Hematopoietic multipotent progenitor cell treated with erythropoietin and hydrocortisone succinate and interleukin-3 and kit ligand, for 17 days (in vitro differentiated cells): Measurements from ENCODE around the gene CYB561D1.

Source experiments
- DNase-seq: peaks from one replicate; pipeline ENCODE4 v3.0.0-alpha.2; 2015; ENCODE audit warnings: low spot score

CYB561D1 gene

DNA sequence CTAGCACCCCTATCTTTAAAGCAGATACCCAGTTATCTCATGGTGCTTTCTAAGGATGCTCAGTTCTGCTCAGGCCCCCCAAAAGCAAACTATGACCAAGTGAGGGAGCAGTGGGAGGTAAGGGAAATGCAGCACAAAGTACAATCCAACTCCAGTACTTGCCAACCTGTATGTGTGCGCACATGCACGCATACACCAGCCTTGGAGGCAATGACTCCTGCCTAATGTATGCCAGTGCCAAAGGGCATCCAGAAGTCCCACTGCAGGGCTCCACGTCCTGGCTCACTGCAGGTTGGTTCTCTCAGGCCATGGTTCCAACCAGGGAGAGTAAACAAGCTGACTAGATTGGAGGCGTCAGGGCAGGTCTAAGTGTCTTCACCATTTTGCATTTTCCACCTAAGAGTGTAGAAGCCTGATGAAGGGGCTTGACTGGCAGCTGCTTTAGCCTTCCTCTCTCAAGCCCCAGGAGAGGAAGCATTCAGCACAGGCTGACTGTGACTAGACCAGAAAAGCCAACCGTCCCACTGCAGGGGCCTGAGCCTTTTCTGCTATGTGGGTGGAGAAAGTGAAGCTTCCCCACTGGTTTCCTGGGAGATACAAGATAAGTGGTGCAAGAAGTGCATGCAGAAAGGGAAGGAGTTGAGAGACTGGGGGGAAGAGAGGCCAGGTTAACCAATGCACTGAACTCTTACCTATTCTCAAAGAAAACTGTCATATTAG is 7.9 kb downstream of the CYB561D1 start:
- no peak for DNase-seq

DNA sequence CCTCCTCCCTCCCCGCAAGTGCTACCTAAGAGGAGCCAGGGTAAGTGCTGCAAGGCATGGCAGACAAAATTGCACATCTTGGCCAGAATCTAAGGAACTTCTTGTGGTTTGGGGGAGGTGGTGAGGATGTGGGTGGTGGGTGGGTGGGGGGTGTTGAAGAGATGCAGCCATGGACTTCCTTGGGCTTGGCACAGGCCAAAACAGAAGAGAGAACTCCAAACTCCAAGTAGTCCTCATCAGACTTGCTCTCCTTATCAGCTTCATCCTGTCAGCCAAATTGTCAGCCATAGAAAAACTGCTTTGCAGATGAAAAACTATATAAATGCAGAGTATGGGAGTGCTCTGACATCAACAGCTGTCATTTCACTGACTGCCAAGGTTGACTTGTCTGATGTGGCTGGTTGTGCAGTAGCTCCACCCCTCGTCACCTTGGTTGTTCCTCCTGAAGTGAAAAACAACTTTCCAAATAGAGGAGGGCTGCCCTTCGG is 8.5 kb downstream of the CYB561D1 start:
- no peak for DNase-seq

- no peak for DNase-seq
Measured at GRCh38 chr1:109503935-109504334, 10.0 kb downstream of the CYB561D1 start.

- no peak for DNase-seq
Measured at GRCh38 chr1:109504974-109505373, 11.1 kb downstream of the CYB561D1 start.

DNA sequence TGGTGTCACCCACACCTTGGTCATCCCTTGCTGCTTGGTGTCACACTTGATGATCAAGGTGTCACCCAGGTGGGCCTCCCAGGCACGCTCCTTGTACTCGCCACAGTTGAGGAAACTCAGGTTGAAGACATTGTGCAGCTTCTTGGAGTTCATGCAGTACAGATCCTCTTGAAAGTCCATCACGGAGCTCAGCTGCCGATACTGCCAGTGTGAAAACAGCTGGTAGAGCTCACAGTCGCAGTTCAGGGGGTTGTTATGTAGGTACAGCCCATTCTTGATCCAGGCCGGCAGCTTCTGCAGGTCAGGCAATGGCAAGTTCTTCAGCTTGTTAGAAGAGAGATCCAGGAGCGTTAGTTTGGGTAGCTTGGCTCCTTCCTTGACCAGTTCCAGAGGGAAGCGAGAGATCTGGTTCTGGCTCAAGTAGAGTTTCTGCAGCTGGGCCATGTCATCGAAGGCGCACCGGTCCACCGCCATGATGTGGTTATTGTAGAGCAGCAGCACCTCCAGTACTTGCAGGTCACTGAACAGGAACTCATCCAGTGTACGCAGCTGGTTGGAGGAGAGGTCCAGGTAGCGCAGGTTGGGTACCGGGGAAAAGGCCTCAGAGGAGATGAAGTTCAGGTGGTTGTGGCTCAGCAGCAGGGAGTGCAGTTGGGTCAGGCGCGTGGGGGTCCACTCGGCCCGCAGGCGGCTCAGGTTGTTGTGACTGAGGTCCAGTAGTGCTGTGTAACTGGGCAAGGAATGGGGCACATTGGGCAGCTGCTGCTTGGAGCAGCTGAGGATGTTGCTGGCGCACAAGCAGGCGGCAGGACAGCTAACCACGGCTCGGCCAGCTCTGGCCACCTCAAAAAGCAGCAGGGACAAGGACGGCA is 14.3 kb downstream of the CYB561D1 start:
- no peak for DNase-seq

DNA sequence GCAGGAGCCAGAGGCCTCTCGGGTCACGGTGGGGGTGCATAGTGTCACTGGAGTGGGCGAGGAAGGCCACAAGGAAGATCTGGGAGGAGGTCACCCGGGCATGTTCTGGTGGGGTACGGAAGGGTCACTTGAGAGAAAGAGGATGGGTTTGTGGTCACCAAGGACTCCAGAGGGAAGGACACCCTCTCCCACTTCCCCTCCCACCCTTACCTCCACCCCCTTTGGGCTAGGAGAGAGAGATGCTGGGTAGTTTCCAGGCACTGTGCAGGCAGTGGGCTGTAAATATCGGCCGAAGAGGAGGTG is 14.9 kb downstream of the CYB561D1 start:
- DNase-seq, result no peak

DNA sequence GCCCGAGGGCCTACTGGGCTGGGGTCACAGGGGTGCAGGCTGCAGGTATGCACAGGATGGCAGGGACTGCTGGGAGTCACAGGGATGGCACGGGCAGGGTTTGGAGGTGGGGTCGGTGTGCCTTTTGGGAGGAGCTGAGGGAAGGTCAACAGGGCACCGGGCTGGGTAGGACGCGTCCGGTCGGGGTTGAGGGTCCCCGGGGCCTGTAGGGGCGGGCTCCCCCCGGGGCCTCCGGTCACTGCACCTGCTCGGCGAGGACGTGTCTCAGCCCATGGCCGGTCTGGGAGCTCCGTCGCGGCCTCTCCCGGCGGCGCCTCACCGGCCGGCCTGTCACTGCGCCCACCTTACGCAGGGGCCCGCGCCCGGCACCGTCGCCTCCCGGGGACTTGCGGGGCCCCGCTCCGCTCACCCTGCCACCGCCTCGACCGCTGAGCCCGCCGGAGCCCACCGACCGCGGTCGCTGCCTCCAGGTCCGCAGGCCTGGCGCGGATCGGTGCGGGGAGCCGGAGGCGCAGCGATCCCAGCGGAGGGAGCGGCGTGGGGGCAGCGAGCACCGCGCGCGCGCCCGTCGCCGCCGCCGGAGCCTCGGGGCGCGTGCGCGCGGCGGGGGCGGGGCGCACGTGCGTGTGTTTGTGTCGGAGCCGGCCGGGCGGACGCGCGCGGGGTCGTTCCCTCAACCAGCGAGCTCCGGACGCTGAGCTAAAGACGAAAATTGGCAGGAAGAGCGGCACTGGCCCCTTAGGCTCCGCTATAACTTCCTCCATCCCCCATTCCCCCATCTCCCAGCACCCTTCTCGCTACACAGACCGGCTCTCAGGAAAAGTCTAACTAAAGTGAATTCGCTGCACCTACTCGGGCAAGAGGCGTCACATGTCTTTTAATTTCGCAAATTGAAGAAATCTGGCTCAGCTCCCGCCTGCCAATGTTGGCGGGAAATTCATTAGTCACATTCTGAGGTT is 15.6 kb downstream of the CYB561D1 start, which contains the start of gene AMIGO1:
Gene AMIGO1, minus strand, starts transcription at position 552 of the 959 bp plus-strand sequence. CDS start 815 bp downstream, outside the sequence.
- no peak for DNase-seq

DNA sequence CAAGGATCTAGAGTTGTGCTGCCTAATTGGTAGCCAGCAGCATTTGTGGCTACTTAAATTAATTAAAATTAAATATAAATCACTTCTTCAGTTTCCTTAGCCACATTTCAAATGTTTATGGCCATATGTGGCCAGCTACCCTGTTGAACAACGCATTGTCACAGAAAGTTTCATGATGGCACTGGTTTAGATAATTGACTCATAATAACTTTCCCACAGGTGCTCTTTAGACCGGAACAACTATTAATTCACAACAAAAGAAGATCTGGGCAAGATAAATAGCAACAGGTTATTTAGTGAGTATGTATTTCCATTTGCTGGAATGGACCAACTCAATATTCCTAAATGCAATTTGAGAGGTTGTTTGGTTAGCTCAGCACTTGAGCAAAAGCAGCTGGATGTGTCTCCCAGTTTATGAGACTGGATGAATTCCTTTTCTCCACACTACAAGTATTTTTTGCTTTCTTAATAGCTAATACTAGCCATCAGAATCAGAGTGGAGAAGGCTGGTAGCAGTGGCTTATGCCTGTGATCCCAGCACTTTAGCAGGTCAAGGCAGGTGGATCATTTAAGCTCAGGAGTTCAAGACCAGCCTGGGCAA is 19.3 kb downstream of the CYB561D1 start:
- DNase-seq, result no peak

DNA sequence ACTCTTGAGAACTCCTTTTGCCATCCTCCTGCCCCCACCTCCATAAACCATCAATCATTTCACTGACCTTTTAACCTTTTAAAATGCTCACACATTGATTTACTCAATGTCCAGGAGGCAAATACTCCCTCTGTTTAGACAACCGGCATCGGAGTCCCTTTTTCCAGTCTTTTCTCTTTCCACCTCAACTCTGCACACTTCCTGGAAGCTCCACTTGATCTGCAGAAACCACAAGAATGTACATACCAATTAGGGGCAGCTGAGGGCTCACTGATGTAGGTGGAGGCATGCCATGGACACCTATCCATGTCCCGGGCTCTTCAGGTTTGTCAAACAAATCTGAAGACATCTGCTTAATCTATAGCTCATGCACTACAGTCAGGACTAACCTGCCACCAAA is 21.0 kb downstream of the CYB561D1 start:
- DNase-seq, result no peak

DNA sequence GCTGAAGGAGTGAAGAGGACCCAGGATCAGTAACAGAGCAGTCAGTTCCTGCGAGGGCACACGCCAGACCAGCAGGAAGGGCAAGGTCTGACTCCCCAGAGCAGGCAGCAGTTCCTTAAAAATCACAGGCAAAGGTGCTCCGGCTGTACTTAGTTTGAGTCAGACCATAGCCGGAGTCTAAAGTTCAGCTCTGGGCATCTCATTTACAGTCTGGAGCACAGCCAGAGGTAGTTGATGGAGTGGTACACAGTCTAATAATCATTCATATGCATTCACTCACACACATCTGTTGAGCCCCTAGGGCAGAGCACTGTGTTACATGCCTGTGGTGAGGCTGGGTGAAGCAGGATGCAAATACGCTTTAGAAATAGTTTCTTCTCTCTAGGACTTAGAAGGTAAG is 23.0 kb downstream of the CYB561D1 start:
- DNase-seq, result no peak

DNA sequence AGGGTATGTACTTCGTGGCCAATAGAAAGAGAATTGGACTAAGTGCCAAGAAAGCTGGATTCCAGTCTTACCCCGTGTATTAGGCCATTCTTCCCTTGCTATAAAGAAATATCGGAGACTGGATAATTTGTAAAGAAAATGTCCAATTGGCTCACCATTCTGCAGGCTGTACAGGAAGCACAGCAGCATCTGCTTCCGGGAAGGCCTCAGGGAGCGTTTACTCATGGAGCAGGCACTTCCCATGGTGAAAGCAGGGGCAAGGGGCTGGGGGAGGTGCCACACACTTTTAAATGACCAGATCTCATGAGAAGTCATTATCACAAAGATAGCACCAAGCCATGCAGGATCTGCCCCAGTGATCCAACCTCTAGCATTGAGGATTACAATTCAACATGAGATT is 23.4 kb downstream of the CYB561D1 start:
- no peak for DNase-seq

DNA sequence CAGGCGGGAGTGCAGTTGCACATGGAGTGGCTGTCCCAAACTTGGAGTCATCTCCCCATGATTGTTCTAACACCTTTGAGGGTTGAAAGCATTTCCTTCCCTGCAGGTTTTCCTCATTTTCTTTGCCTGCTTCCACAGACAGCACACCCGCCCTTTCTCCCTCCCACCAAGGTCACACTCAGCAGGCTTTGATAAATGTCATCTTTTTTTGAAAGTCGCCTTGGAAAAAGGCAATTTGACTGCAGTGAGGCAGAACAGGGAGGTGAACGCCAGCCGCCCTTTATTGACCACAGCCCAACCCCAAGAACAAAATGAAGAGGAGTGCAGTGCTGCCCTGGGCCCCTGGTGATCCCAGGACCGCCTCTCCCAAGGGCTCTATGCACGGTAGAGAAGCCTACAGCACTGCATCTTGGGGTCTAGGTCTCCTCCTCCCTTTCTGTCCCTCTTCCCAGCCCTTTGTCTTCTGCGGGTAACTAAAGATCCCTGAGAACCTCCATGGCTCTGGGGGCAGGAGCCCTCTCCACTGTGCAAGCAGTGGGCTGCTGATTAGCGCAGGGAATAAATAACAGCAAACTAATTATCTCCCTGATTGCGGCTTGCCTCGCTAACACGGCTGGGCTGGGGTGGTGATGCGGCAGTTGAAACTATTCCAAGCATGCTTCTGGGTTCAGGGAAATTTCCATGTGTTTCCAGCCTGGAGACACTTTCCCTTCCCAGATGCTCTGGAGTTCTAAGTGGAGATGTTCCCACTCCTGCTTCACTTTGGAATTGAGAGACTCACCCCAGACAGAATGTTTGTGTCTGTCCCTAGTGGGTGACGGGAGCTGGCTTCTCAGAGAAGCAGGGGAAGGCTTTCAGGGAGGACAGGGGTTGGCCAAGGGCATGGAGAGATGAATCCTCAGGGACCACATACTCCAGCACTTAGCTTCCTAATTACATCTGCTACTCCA is 27.4 kb downstream of the CYB561D1 start:
- no peak for DNase-seq

DNA sequence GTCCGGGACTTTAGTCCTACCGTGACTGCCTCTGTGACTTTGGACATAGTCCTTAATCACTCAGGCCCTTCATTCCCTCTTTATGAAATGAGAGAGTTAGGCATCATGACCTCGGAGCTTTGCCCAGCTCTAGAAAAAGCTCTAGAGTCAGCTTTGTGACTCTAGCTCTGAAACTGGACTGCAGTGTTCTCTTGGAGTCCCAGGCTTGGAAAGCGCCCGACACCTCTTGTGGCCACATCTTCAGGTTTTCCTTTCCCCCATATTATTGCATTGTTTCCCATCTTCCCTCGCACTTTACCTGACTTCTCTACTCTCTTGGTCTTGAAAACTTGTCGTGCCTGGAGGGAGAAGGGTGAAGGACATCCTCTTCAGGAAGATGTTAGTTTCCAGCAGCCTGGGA is 28.1 kb downstream of the CYB561D1 start:
- DNase-seq, result no peak

GRCh38 chr1:109523706-109524105 is 29.8 kb downstream of the CYB561D1 start:
- DNase-seq, result no peak

DNA sequence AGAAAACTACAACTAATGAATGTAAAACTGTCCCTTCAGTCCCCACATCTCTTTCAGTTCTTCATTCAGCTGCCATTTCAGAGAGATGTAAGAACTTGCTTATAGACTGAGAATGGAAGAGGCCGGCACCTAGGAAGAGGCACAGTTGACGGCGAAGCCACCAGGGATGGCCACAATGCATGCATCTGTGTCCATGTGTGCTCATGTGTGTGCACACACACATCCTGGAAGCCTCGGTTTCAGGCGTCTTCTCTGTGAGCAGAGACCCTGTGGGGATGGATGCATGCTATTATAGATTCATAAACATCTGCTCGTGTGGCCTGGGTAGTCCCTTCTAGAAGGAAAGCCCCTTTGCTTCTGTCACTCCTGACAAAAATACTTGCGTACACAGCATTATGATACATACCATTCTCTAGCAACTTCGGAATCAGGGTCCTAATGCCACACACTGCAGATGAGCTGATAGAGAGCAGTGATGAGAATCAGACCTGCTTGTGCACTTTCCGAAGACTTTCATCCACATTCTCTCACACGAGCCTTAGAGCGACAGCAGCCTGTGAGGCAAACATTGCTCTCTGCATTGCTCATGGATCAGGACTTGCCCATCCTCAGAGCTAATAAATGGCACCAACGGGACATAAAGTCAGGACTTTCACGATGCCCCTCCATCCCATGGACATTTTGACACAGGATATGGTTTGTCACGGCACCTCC is 33.4 kb downstream of the CYB561D1 start:
- no peak for DNase-seq

- DNase-seq, result no peak
Measured at GRCh38 chr1:109527846-109528695, 34.2 kb downstream of the CYB561D1 start.

GRCh38 chr1:109528712-109529111 is 34.8 kb downstream of the CYB561D1 start:
- no peak for DNase-seq

GRCh38 chr1:109529881-109530456 is 36.1 kb downstream of the CYB561D1 start:
- DNase-seq, result no peak
